ENCODE measurements around the gene LIFR. TPM values are rescaled to one million over a fixed set of nuclear protein-coding genes. Genes with fewer than 3 reads are reported as not detected.

The LIFR gene
- total and polyA plus RNA-seq, 2 of the 4 experiments (the other 2 are of a cell fraction) = 1.9 to 10.4 TPM

GRCh38 chr5:38445374-38446028, 110.9 kb downstream of the LIFR start:
- no peaks in the 10 kb centered on the region for H3K36me3 ChIP-seq (ENCODE audit: control insufficient read depth, insufficient read depth, low read length)
- no peak overlapping the region for H3K27ac ChIP-seq (ENCODE audit: insufficient read depth, low read length)
- H3K4me3 ChIP-seq (ENCODE audit: insufficient read depth, low read depth, low read length) = no peak overlapping the region
- H3K27me3 ChIP-seq (ENCODE audit: control insufficient read depth, insufficient read depth, low read length) = peaks cover 6% of the 10 kb centered on the region
- H3K4ac ChIP-seq (ENCODE audit: low read depth, low read length) = no peak overlapping the region
- H2AK5ac ChIP-seq (ENCODE audit: low read depth, low read length) = no peak overlapping the region
- H3K18ac ChIP-seq (ENCODE audit: low read depth, low read length) = no peak overlapping the region
- no peaks in the 10 kb centered on the region for H3K9me3 ChIP-seq (ENCODE audit: control insufficient read depth, insufficient read depth, low read length)
- no peaks in the 10 kb centered on the region for H3K4me1 ChIP-seq (ENCODE audit: control insufficient read depth, insufficient read depth, low read length)
- no TSS peak for BruUV-seq (replicated peaks)
- no peak overlapping the region for H4K8ac ChIP-seq (ENCODE audit: low read depth in 2 of 2, low read length in 2 of 2)
- H3K79me1 ChIP-seq (ENCODE audit: low read depth in 1 of 2, low read length in 2 of 2) = no peaks in the 10 kb centered on the region
- peak overlapping the region; percentile 51 for H2AFZ ChIP-seq (replicated peaks; ENCODE audit: low read length, poor library complexity)
- H3K56ac ChIP-seq (ENCODE audit: extremely low read depth, insufficient read depth, low read length) = no peak overlapping the region
- POLR2A ChIA-PET (ENCODE audit: unreplicated experiment) = no interaction called here
- H2BK120ac ChIP-seq (ENCODE audit: low read depth, low read length) = no peak overlapping the region
- 0 out of 2 replicates have a peak, but pooled peaks cover 4% of the 10 kb centered on the region for H3K9me1 ChIP-seq (ENCODE audit: insufficient read depth, low read length)
- no peak for DNase-seq
- no peak overlapping the region for H2BK5ac ChIP-seq (ENCODE audit: low read depth, low read length, poor library complexity, severe bottlenecking)
- no peaks in the 10 kb centered on the region for H4K20me1 ChIP-seq (ENCODE audit: insufficient read depth, low read length)
- no peak overlapping the region for H3K4me2 ChIP-seq (ENCODE audit: low read depth, low read length)
- intact Hi-C loops (cut with micrococcal nuclease) (no loop called here), in situ Hi-C loops (cut with MboI; ENCODE audit: low sequenced_read_pairs) (no loop called here), dilution Hi-C loops (cut with HindIII; ENCODE audit: low sequenced_read_pairs, unreplicated experiment) (no loop called here)
- no peak overlapping the region for H3K23ac ChIP-seq (ENCODE audit: low read depth, low read length)
- no peak overlapping the region for H2AK9ac ChIP-seq (replicated peaks; ENCODE audit: low read depth, low read length, poor library complexity)
- no peak overlapping the region for H2BK20ac ChIP-seq (ENCODE audit: low read depth, low read length)
- 74% methylated on average over 4 of the region's 24 CpGs; no CpG with 5 or more reads in 1 of the 2 experiments for WGBS, 2 experiments (ENCODE audit: extremely low coverage in 2 of 2, insufficient read length in 1 of 2)
- H3K14ac ChIP-seq (replicated peaks; ENCODE audit: low read depth, low read length) = no peak overlapping the region
- no peak overlapping the region for H3K9ac ChIP-seq (ENCODE audit: low read depth, low read length)
- H4K5ac ChIP-seq (ENCODE audit: low read depth, low read length) = no peak overlapping the region
- no peak for ATAC-seq (ENCODE audit: low read depth)
- no peak overlapping the region for H4K91ac ChIP-seq (ENCODE audit: insufficient read depth, low read depth, low read length)
- no peak overlapping the region for H2BK15ac ChIP-seq (ENCODE audit: low read depth, low read length)
- TF ChIP-seq USF2 (IDR thresholded peaks at IDR 0.05; ENCODE audit: low read depth, low read length) (no peak), RAD21 (IDR thresholded peaks at IDR 0.05; ENCODE audit: low read length) (no peak), RFX5 (IDR thresholded peaks at IDR 0.05; ENCODE audit: low read depth, low read length) (no peak), RCOR1 (IDR thresholded peaks at IDR 0.05; ENCODE audit: insufficient replicate concordance, low read length) (no peak), SMC3 (IDR thresholded peaks at IDR 0.05; ENCODE audit: low read depth, low read length) (no peak), NFE2L2 (IDR thresholded peaks at IDR 0.05; ENCODE audit: low read depth, low read length) (no peak), MAZ (IDR thresholded peaks at IDR 0.05; ENCODE audit: borderline replicate concordance, low read depth, low read length) (no peak), MXI1 (IDR thresholded peaks at IDR 0.05; ENCODE audit: borderline replicate concordance, low read depth, low read length) (no peak), CHD1 (IDR thresholded peaks at IDR 0.05; ENCODE audit: low read depth, low read length) (no peak), MAFK (IDR thresholded peaks at IDR 0.05; ENCODE audit: low read depth, low read length) (no peak), CTCF (conservative IDR thresholded peaks at IDR 0.05; ENCODE audit: low read depth, low read length) (no peak), CEBPB (IDR thresholded peaks at IDR 0.05; ENCODE audit: low read depth, low read length) (no peak)
- CTCF ChIA-PET = no interaction called here
